ENCODE data around the gene TSPAN5.
A peak's percentile ranks its signal among the peaks of the same experiment; 100 is the strongest.

TSPAN5 gene

GRCh38 chr4:98672583-98673287 is 14.3 kb upstream of the TSPAN5 start:
- DNase-seq = no peak

GRCh38 chr4:98671131-98671530 is 12.7 kb upstream of the TSPAN5 start:
- no peak for DNase-seq

- DNase-seq = no peak
Observed at GRCh38 chr4:98670186-98670585, 11.8 kb upstream of the TSPAN5 start.

GRCh38 chr4:98669577-98669976 is 11.2 kb upstream of the TSPAN5 start:
- no peak for DNase-seq

GRCh38 chr4:98664959-98665358 is 6.5 kb upstream of the TSPAN5 start:
- DNase-seq = no peak

- no peak for DNase-seq
Observed at GRCh38 chr4:98663226-98664006, 5.0 kb upstream of the TSPAN5 start.

- DNase-seq = no peak
Observed at GRCh38 chr4:98662626-98663225, 4.3 kb upstream of the TSPAN5 start.

GRCh38 chr4:98662055-98662453 is 3.6 kb upstream of the TSPAN5 start:
- no peak for DNase-seq

- no peak for DNase-seq
Observed at GRCh38 chr4:98661371-98662054, 3.1 kb upstream of the TSPAN5 start.

GRCh38 chr4:98659741-98660462 is 1.5 kb upstream of the TSPAN5 start:
- DNase-seq = no peak

- no peak for DNase-seq
Observed at GRCh38 chr4:98659106-98659592, 738 bp upstream of the TSPAN5 start.

GRCh38 chr4:98657531-98658286 is 702 bp downstream of the TSPAN5 start:
- peak; percentile 0 for DNase-seq

- DNase-seq = no peak
Observed at GRCh38 chr4:98656886-98657285, 1.5 kb downstream of the TSPAN5 start.

- DNase-seq = no peak
Observed at GRCh38 chr4:98656443-98656842, 2.0 kb downstream of the TSPAN5 start.

GRCh38 chr4:98653890-98654867 is 4.2 kb downstream of the TSPAN5 start:
- DNase-seq = no peak

GRCh38 chr4:98652996-98653395 is 5.4 kb downstream of the TSPAN5 start:
- no peak for DNase-seq

GRCh38 chr4:98648602-98649001 is 9.8 kb downstream of the TSPAN5 start:
- no peak for DNase-seq

- no peak for DNase-seq
Observed at GRCh38 chr4:98646422-98646821, 12.0 kb downstream of the TSPAN5 start.

- DNase-seq = no peak
Observed at GRCh38 chr4:98645527-98645926, 12.9 kb downstream of the TSPAN5 start.

GRCh38 chr4:98643755-98644154 is 14.7 kb downstream of the TSPAN5 start:
- DNase-seq = no peak

All from NCI-H1105 (cell line).